Ishikawa (cell line): ENCODE measurements around the gene TTC27.

Experiments used
- CEBPB ChIP-seq: IDR thresholded peaks from 2 replicates; pipeline ENCODE4 v1.6.1; 2012
- EP300 ChIP-seq: IDR thresholded peaks from 2 replicates; pipeline ENCODE4 v1.6.1; 2012; ENCODE audit warnings: borderline replicate concordance
- FOXM1 ChIP-seq: IDR thresholded peaks from 2 replicates; pipeline ENCODE4 v1.6.1; 2012; ENCODE audit warnings: low read depth, borderline replicate concordance
- NFIC ChIP-seq: IDR thresholded peaks from 2 replicates; pipeline ENCODE4 v1.6.1; 2012
- RAD21 ChIP-seq: IDR thresholded peaks from 2 replicates; pipeline ENCODE4 v1.6.1; 2012; ENCODE audit warnings: low read depth
- TAF1 ChIP-seq: IDR thresholded peaks from 2 replicates; pipeline ENCODE4 v1.6.1; 2012; ENCODE audit warnings: low read depth, mild to moderate bottlenecking
- TCF12 ChIP-seq: IDR thresholded peaks from 2 replicates; pipeline ENCODE4 v1.6.1; 2012; ENCODE audit warnings: low read depth
- YY1 ChIP-seq: IDR thresholded peaks from 2 replicates; pipeline ENCODE4 v1.6.1; 2012; ENCODE audit warnings: low read depth
- TF ChIP-seq, protein P1 (sequence below): IDR thresholded peaks from 2 replicates; pipeline ENCODE4 v1.6.1; 2012; ENCODE audit warnings: low read depth, mild to moderate bottlenecking
- TF ChIP-seq, protein P2 (sequence below): IDR thresholded peaks from 2 replicates; pipeline ENCODE4 v1.6.1; 2012

DNA sequence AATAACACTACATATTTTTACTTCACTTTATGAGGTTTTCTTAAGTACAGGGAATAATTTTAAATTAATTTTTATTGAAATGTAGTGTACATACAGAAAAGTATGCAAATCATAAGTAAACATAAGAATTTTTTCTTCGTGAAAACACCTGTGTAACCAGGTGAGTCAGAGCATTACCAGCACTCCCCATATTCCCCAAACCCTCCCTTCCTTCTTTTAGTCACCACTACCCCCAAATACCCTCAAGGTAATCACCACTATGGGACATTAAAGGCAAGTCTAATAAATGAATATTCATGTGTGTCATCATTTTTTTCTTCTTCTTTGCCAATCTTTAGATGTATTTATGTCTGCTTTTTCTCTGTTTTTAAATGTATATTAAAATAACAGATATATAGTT lies 179.0 kb downstream of the TTC27 start:
- TF ChIP-seq RAD21 (no peak), YY1 (no peak), NFIC (no peak), EP300 (no peak), CEBPB (no peak), TAF1 (no peak), TCF12 (no peak), FOXM1 (no peak)
- TF ChIP-seq, protein P1, sequence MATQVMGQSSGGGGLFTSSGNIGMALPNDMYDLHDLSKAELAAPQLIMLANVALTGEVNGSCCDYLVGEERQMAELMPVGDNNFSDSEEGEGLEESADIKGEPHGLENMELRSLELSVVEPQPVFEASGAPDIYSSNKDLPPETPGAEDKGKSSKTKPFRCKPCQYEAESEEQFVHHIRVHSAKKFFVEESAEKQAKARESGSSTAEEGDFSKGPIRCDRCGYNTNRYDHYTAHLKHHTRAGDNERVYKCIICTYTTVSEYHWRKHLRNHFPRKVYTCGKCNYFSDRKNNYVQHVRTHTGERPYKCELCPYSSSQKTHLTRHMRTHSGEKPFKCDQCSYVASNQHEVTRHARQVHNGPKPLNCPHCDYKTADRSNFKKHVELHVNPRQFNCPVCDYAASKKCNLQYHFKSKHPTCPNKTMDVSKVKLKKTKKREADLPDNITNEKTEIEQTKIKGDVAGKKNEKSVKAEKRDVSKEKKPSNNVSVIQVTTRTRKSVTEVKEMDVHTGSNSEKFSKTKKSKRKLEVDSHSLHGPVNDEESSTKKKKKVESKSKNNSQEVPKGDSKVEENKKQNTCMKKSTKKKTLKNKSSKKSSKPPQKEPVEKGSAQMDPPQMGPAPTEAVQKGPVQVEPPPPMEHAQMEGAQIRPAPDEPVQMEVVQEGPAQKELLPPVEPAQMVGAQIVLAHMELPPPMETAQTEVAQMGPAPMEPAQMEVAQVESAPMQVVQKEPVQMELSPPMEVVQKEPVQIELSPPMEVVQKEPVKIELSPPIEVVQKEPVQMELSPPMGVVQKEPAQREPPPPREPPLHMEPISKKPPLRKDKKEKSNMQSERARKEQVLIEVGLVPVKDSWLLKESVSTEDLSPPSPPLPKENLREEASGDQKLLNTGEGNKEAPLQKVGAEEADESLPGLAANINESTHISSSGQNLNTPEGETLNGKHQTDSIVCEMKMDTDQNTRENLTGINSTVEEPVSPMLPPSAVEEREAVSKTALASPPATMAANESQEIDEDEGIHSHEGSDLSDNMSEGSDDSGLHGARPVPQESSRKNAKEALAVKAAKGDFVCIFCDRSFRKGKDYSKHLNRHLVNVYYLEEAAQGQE = no peak
- TF ChIP-seq, protein P2, sequence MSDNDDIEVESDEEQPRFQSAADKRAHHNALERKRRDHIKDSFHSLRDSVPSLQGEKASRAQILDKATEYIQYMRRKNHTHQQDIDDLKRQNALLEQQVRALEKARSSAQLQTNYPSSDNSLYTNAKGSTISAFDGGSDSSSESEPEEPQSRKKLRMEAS = no peak
